Measurements from ENCODE around the gene PCDHA6.
"Not testable (repeated sequence)": the region's sequence is repeated elsewhere in the genome, so short reads cannot be mapped to it uniquely, and the experiment has no call there.

PCDHA6 gene

GRCh38 chr5:140821375-140822280 lies 6.1 kb upstream of the PCDHA6 start, which contains the start of gene PCDHA5:
Gene PCDHA5, plus strand, starts transcription at chr5:140821613.
- DNase-seq, result no peak

GRCh38 chr5:140822281-140822629 lies 5.5 kb upstream of the PCDHA6 start:
- no peak for DNase-seq

GRCh38 chr5:140822969-140823368 lies 4.8 kb upstream of the PCDHA6 start:
- not testable (repeated sequence) for DNase-seq

- no peak for DNase-seq
These were observed 4.3 kb upstream of the PCDHA6 start for GRCh38 chr5:140823475-140823874.

- no peak for DNase-seq
These were observed 590 bp downstream of the PCDHA6 start for GRCh38 chr5:140828362-140828737.

GRCh38 chr5:140829511-140830501 lies 2.0 kb downstream of the PCDHA6 start:
- DNase-seq, result not testable (repeated sequence)

- no peak for DNase-seq
These were observed 6.2 kb downstream of the PCDHA6 start, which contains the start of gene PCDHA7 for GRCh38 chr5:140833993-140834392. Gene PCDHA7, plus strand, starts transcription at chr5:140834269. Its CDS starts 115 bp downstream, at chr5:140834384.

- DNase-seq, result not testable (repeated sequence)
These were observed 6.8 kb downstream of the PCDHA6 start for GRCh38 chr5:140834439-140835008.

GRCh38 chr5:140835622-140836510 lies 8.1 kb downstream of the PCDHA6 start:
- DNase-seq, result no peak

- DNase-seq, result no peak
These were observed 13.5 kb downstream of the PCDHA6 start, which contains the start of gene PCDHA8 for GRCh38 chr5:140840978-140841962. Gene PCDHA8, plus strand, starts transcription at chr5:140841187. Its CDS starts 135 bp downstream, at chr5:140841322.

- DNase-seq, result no peak
These were observed 15.3 kb downstream of the PCDHA6 start for GRCh38 chr5:140842798-140843733.

- DNase-seq, result not testable (repeated sequence)
These were observed 20.7 kb downstream of the PCDHA6 start, which contains the start of gene PCDHA9 for GRCh38 chr5:140848139-140849102. Gene PCDHA9, plus strand, starts transcription at chr5:140848382. Its CDS starts 114 bp downstream, at chr5:140848496.

- DNase-seq, result not testable (repeated sequence)
These were observed 22.3 kb downstream of the PCDHA6 start for GRCh38 chr5:140849831-140850634.

GRCh38 chr5:140855772-140856674 lies 28.3 kb downstream of the PCDHA6 start, which contains the start of gene PCDHA10:
Gene PCDHA10, plus strand, starts transcription at chr5:140855897. Its CDS starts 152 bp downstream, at chr5:140856049.
- DNase-seq, result no peak

- DNase-seq, result no peak
These were observed 29.6 kb downstream of the PCDHA6 start for GRCh38 chr5:140857177-140857986.
